Measurements from ENCODE around the gene LRRC49. TPM values are rescaled to one million over a fixed set of nuclear protein-coding genes. Genes with fewer than 3 reads are reported as not detected.
A peak's percentile ranks its signal among the peaks of the same experiment; 100 is the strongest.

Gene LRRC49
- under 1 TPM in 2 of 6 donors, not detected in 4; 0.26 to 0.63 TPM for polyA plus RNA-seq (ENCODE audit: low read depth in 6 of 6)

GRCh38 chr15:70892002-70892911 lies at the start of gene LRRC49, which contains the start of gene THAP10:
LRRC49 (plus strand) TSS chr15:70892826; CDS start chr15:70892895, 69 bp downstream.
THAP10 (minus strand) TSS chr15:70892433; CDS start chr15:70892272, 161 bp downstream.
- peaks cover 0 to 2% (median 0%) of the 10 kb centered on the region in 7 donors for H3K9me3 Mint-ChIP-seq

GRCh38 chr15:70845602-70846360 lies 46.8 kb upstream of the LRRC49 start:
- Mint-ChIP-seq H3K27me3 (peaks cover 33 to 64% (median 51%) of the 10 kb centered on the region in 3 donors), H3K4me3 (no peak overlapping the region), H3K27ac (no peak overlapping the region), H3K4me1 (no peaks in the 10 kb centered on the region), H3K9me3 (peaks cover 0 to 4% (median 0%) of the 10 kb centered on the region in 7 donors), H3K36me3 (no peaks in the 10 kb centered on the region)
- ATAC-seq (ENCODE audit: low read depth in 2 of 2): no peak
- DNase-seq: no peak

More at GRCh38 chr15:70892002-70892911, at the start of gene LRRC49, which contains the start of gene THAP10:
- peaks cover 7 to 17% (median 14%) of the 10 kb centered on the region in 3 donors for H3K4me1 Mint-ChIP-seq
- H3K27me3 Mint-ChIP-seq: peaks cover 22 to 35% (median 25%) of the 10 kb centered on the region in 3 donors
- H3K4me3 Mint-ChIP-seq: peak within 1 kb of the TSS; percentile 88 to 95 (median 90)
- H3K36me3 Mint-ChIP-seq: no peaks in the 10 kb centered on the region
- DNase-seq (no peak), ATAC-seq (ENCODE audit: low read depth in 2 of 2) (peak; percentile 28 to 55)
- peak within 1 kb of the TSS in 4 of 6 donors; percentile 65 to 87 (median 78) for H3K27ac Mint-ChIP-seq

GRCh38 chr15:70851889-70852288 lies 40.7 kb upstream of the LRRC49 start:
- no peaks in the 10 kb centered on the region for H3K36me3 Mint-ChIP-seq
- ATAC-seq (ENCODE audit: low read depth in 2 of 2): no peak
- peaks cover 65 to 66% (median 66%) of the 10 kb centered on the region in 3 donors for H3K27me3 Mint-ChIP-seq
- peak overlapping the region in 1 of 8 donors; percentile 35 for H3K4me3 Mint-ChIP-seq
- peaks cover 5 to 12% (median 6%) of the 10 kb centered on the region in 3 donors for H3K4me1 Mint-ChIP-seq
- no peak overlapping the region for H3K27ac Mint-ChIP-seq
- no peak for DNase-seq
- no peaks in the 10 kb centered on the region for H3K9me3 Mint-ChIP-seq

GRCh38 chr15:70852501-70853317 lies 39.9 kb upstream of the LRRC49 start:
- H3K27ac Mint-ChIP-seq: no peak overlapping the region
- peaks cover 64 to 65% (median 64%) of the 10 kb centered on the region in 3 donors for H3K27me3 Mint-ChIP-seq
- peak overlapping the region; percentile 45 to 87 (median 72) for H3K4me3 Mint-ChIP-seq
- DNase-seq: no peak
- H3K36me3 Mint-ChIP-seq: no peaks in the 10 kb centered on the region
- H3K9me3 Mint-ChIP-seq: no peaks in the 10 kb centered on the region
- peaks cover 5 to 12% (median 6%) of the 10 kb centered on the region in 3 donors for H3K4me1 Mint-ChIP-seq
- no peak for ATAC-seq (ENCODE audit: low read depth in 2 of 2)

DNA sequence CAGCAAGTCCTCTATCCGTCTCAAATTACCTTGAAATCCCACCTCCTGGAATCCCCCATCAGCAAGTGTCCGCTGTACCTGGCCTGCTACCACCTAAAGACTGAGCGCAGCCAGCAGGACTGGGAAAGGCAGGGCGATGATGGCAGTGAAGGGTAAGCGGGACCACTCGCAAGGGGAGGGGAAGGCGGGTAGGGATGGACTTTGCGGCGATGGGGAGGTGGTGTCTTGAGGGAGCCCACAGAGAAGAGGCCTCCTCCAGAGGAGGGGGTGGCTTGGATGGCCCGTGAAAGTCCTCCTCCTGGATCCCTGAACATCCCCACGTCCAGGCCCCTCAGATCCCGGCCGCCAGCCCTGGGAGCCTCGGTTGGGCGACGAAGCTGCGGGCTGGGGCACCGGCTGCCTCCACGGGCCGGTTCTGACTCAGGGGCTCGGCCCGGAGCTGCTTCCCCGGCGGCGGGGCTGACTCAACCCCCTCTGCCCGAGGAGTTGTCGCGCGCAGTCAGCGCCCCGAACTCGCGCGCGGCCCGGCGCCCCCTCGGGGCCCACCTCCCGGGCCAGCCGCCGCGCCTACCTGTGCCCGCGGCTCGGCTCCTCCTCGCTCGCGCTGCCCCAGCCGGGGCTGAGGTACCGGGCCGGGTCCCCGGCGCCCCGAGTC lies 39.2 kb upstream of the LRRC49 start:
- H3K36me3 Mint-ChIP-seq: no peaks in the 10 kb centered on the region
- DNase-seq: peak; percentile 5
- peak; percentile 18 to 20 for ATAC-seq (ENCODE audit: low read depth in 2 of 2)
- peak overlapping the region; percentile 45 to 87 (median 78) for H3K4me3 Mint-ChIP-seq
- peaks cover 58 to 62% (median 60%) of the 10 kb centered on the region in 3 donors for H3K27me3 Mint-ChIP-seq
- H3K27ac Mint-ChIP-seq: no peak overlapping the region
- H3K9me3 Mint-ChIP-seq: no peaks in the 10 kb centered on the region
- H3K4me1 Mint-ChIP-seq: peaks cover 5 to 12% (median 6%) of the 10 kb centered on the region in 3 donors

- peak; percentile 55 to 65 for ATAC-seq (ENCODE audit: low read depth in 2 of 2)
Observed at GRCh38 chr15:70853973-70854665, 38.5 kb upstream of the LRRC49 start, which contains the start of gene LARP6. LARP6 (minus strand) TSS chr15:70854157; CDS start chr15:70854088, 69 bp downstream.

GRCh38 chr15:70854666-70854976 lies 38.0 kb upstream of the LRRC49 start:
- Mint-ChIP-seq H3K4me1 (peaks cover 5 to 12% (median 6%) of the 10 kb centered on the region in 3 donors), H3K36me3 (no peaks in the 10 kb centered on the region), H3K4me3 (peak overlapping the region; percentile 72 to 88 (median 83)), H3K27me3 (peaks cover 58 to 64% (median 64%) of the 10 kb centered on the region in 3 donors), H3K27ac (peak overlapping the region in 1 of 6 donors; percentile 78), H3K9me3 (no peaks in the 10 kb centered on the region)
- ATAC-seq (ENCODE audit: low read depth in 2 of 2) (no peak), DNase-seq (no peak)

More at GRCh38 chr15:70853973-70854665, 38.5 kb upstream of the LRRC49 start, which contains the start of gene LARP6:
- peaks cover 5 to 12% (median 6%) of the 10 kb centered on the region in 3 donors for H3K4me1 Mint-ChIP-seq
- no peaks in the 10 kb centered on the region for H3K36me3 Mint-ChIP-seq
- peak within 1 kb of the TSS in 2 of 6 donors; percentile 66 to 78 for H3K27ac Mint-ChIP-seq
- DNase-seq: peak; percentile 9
- H3K27me3 Mint-ChIP-seq: peaks cover 60 to 65% (median 65%) of the 10 kb centered on the region in 3 donors
- peak within 1 kb of the TSS; percentile 76 to 88 (median 84) for H3K4me3 Mint-ChIP-seq
- H3K9me3 Mint-ChIP-seq: no peaks in the 10 kb centered on the region

GRCh38 chr15:70855764-70856163 lies 36.9 kb upstream of the LRRC49 start:
- H3K4me3 Mint-ChIP-seq: no peak overlapping the region
- no peak overlapping the region for H3K27ac Mint-ChIP-seq
- ATAC-seq (ENCODE audit: low read depth in 2 of 2): no peak
- H3K36me3 Mint-ChIP-seq: no peaks in the 10 kb centered on the region
- no peaks in the 10 kb centered on the region for H3K9me3 Mint-ChIP-seq
- DNase-seq: no peak
- peaks cover 5 to 12% (median 6%) of the 10 kb centered on the region in 3 donors for H3K4me1 Mint-ChIP-seq
- peaks cover 47 to 54% (median 54%) of the 10 kb centered on the region in 3 donors for H3K27me3 Mint-ChIP-seq

DNA sequence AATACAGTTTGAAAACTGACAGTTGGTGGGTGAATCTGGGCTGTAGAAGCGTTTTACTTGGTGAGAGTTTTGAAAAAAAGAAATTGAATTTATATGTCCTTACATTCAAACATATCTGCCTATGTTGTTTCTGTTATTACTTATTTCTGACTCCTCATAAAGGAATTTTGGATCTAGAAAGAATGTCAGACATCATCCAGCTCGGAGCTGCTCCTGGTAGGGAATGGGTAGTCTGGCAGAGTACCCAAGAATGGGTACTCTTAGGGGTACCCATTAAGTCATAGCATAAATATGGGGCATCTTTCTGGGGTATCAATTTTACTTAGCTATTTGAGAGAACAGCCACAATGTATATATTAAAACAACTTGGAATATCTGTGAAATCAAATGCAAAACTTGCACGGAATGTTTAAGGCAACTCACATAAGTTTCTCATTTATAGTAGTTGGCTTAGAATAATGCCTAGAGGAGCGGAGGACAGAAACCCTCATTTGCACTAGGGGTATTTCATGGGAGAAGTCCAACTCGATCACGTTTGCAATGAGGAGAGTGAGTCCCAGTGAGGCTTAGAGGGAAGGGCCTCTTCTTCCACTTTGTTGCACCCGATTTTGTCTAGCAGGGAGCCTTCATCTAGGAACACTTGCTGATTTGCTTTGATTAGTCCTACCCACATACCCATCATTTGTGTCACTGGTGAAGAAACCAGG lies 36.3 kb upstream of the LRRC49 start:
- ATAC-seq (ENCODE audit: low read depth in 2 of 2): no peak
- Mint-ChIP-seq H3K4me3 (no peak overlapping the region), H3K27me3 (peaks cover 43 to 54% (median 50%) of the 10 kb centered on the region in 3 donors), H3K27ac (no peak overlapping the region), H3K9me3 (no peaks in the 10 kb centered on the region), H3K36me3 (no peaks in the 10 kb centered on the region), H3K4me1 (peaks cover 5 to 12% (median 6%) of the 10 kb centered on the region in 3 donors)
- DNase-seq: no peak

DNA sequence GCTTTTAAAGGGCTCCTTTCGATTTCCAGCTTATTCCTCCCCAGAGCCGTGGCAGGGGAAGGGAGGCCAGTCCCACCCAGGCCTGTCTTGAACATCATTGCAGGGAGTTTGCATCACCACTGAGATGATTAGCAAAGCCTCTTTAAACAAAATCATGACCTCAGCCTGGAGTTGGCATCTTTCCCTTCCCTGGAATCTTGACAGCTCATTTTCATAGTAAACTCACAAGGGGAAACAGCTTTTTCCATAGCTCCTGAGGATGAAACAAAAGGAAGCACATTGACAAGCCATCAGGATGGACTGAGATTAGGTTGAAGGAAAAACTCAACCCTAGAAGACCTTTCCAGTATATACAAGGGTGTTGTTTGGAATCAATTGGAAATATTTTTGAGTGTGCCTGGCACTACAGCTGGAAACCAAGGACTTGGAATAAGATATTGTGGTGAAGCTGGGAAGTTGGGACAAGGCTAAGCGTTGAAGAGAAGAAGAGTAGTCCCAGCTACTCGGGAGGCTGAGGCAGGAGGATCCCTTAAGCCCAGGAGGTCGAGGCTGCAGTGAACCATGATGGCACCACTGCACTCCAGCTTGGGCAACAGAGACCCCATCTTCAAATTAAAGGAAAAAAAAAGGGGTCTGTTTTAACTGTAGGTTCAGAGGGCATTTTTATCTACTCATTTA lies 35.6 kb upstream of the LRRC49 start:
- DNase-seq (no peak), ATAC-seq (ENCODE audit: low read depth in 2 of 2) (no peak)
- H3K4me3 Mint-ChIP-seq: peak overlapping the region in 1 of 8 donors; percentile 17
- no peaks in the 10 kb centered on the region for H3K9me3 Mint-ChIP-seq
- no peaks in the 10 kb centered on the region for H3K36me3 Mint-ChIP-seq
- peaks cover 42 to 52% (median 48%) of the 10 kb centered on the region in 3 donors for H3K27me3 Mint-ChIP-seq
- no peak overlapping the region for H3K27ac Mint-ChIP-seq
- H3K4me1 Mint-ChIP-seq: peaks cover 5 to 12% (median 6%) of the 10 kb centered on the region in 3 donors
